Endothelial cell of umbilical vein (primary cell): ENCODE results near the gene ZSCAN20. TPM values are rescaled to one million over a fixed set of nuclear protein-coding genes. Genes with fewer than 3 reads are reported as not detected.

ENCODE experiments used
- BruUV-seq: library from RNA; stranded (reverse); fragments of 400-500 nt; replicated peaks from 2 replicates; lab custom pipeline; 2021; lab: Mats Ljungman, UMichigan
- CTCF ChIA-PET: fragments of 300-600, 350-600 bp; sonication (Branson Sonifier 250); formaldehyde crosslinking; loops from one replicate; lab custom pipeline; 2021; ENCODE audit warnings: antibody characterized with exemption, inconsistent platforms; lab: Charles Lee
- POLR2A ChIA-PET: fragments of 300-600, 350-600 bp; sonication (Branson Sonifier 250); formaldehyde crosslinking; loops from one replicate; lab custom pipeline; 2021; ENCODE audit warnings: antibody characterized with exemption, inconsistent platforms; lab: Charles Lee
- DNase-seq: peaks from one replicate; pipeline ENCODE4 v3.0.0-alpha.2; 2011; ENCODE audit warnings: low read depth, low spot score
- FAIRE-seq: peaks from 2 replicates; lab custom pipeline; 2011; peaks lifted over from hg19 to GRCh38; lab: Jason Lieb, UNC
- H2AFZ ChIP-seq: 2 replicates; pipeline ENCODE4 v1.6.0; 2012; ENCODE audit warnings: low read depth, low read length, control low read depth, inconsistent platforms
- H3K27ac ChIP-seq: 2 replicates; pipeline ENCODE4 v1.5.1; 2011; ENCODE audit warnings: low read depth, mild to moderate bottlenecking, control low read depth, low read length, moderate library complexity; ENCODE audit not compliant: insufficient read depth
- H3K27me3 ChIP-seq, 2 experiments: 2 replicates each; pipeline versions ENCODE4 v1.6.0 to v1.6.1; 2011; ENCODE audit warnings: low read length in 2 of 2, mixed read lengths in 1 of 2; ENCODE audit not compliant: control insufficient read depth in 2 of 2, insufficient read depth in 2 of 2
- H3K36me3 ChIP-seq, 2 experiments: 2 replicates in 1 of 2; 3 replicates in 1 of 2; pipeline ENCODE4 v1.5.1; 2011; ENCODE audit warnings: low read length in 2 of 2, mild to moderate bottlenecking in 1 of 2, moderate library complexity in 1 of 2; ENCODE audit not compliant: control insufficient read depth in 2 of 2, insufficient read depth in 2 of 2; ENCODE audit errors: extremely low read depth in 1 of 2
- H3K4me1 ChIP-seq: 3 replicates; pipeline ENCODE4 v1.5.1; 2011; ENCODE audit warnings: mild to moderate bottlenecking, low read length; ENCODE audit not compliant: control insufficient read depth, insufficient read depth; ENCODE audit errors: extremely low read depth
- H3K4me2 ChIP-seq: 2 replicates; pipeline ENCODE4 v1.6.1; 2011; ENCODE audit warnings: low read length, control low read depth, mixed read lengths; ENCODE audit not compliant: insufficient read depth
- H3K4me3 ChIP-seq, 3 experiments: fragments of 200-600 bp in 1 of 3; sonication (generic), shearing (Covaris generic) in 1 of 3; replicated peaks in 1 of 3; 2 replicates each; pipeline ENCODE4 v1.5.1; 2011 to 2016; ENCODE audit warnings: control low read depth in 3 of 3, low read length in 3 of 3, mild to moderate bottlenecking in 2 of 3, inconsistent platforms in 1 of 3, low read depth in 1 of 3, moderate library complexity in 1 of 3; ENCODE audit not compliant: insufficient read depth in 1 of 3
- H3K79me2 ChIP-seq: 2 replicates; pipeline ENCODE4 v1.6.0; 2012; ENCODE audit warnings: low read length, inconsistent platforms; ENCODE audit not compliant: control insufficient read depth, insufficient read depth
- H3K9ac ChIP-seq: replicated peaks from 2 replicates; pipeline ENCODE3; 2011; ENCODE audit warnings: low read length, control low read depth; ENCODE audit not compliant: insufficient read depth; ENCODE audit errors: extremely low read depth
- H3K9me1 ChIP-seq: replicated peaks from 3 replicates; pipeline ENCODE4 v1.6.0; 2011; ENCODE audit warnings: mild to moderate bottlenecking, low read length; ENCODE audit not compliant: control insufficient read depth, insufficient read depth; ENCODE audit errors: extremely low read depth
- H3K9me3 ChIP-seq: replicated peaks from 2 replicates; pipeline ENCODE4 v1.5.1; 2012; ENCODE audit warnings: low read length, inconsistent platforms; ENCODE audit not compliant: control insufficient read depth, insufficient read depth
- H4K20me1 ChIP-seq: replicated peaks from 2 replicates; pipeline ENCODE3; 2011; ENCODE audit warnings: mild to moderate bottlenecking, low read length; ENCODE audit not compliant: control insufficient read depth, insufficient read depth; ENCODE audit errors: extremely low read depth
- EZH2 ChIP-seq: IDR thresholded peaks from 2 replicates; pipeline ENCODE4 v1.6.1; 2012; ENCODE audit warnings: borderline replicate concordance, low read depth, mild to moderate bottlenecking, moderate library complexity, low read length, inconsistent platforms; ENCODE audit not compliant: severe bottlenecking
- JUN ChIP-seq: IDR thresholded peaks from 2 replicates; pipeline ENCODE4 v1.6.1; 2011; ENCODE audit warnings: borderline replicate concordance, low read depth; ENCODE audit not compliant: insufficient read length, insufficient read depth
- dilution Hi-C: fragments of 300-500 bp; cut with MboI; formaldehyde crosslinking; loops from one replicate; pipeline ENCODE4 v1.15.0; 2019; ENCODE audit warnings: low sequenced_read_pairs; ENCODE audit not compliant: extremely low pct_ligation_motif_present
- intact Hi-C: fragments of 100-400 bp; cut with micrococcal nuclease; formaldehyde crosslinking; loops from one replicate; pipeline ENCODE4 v1.10.0; 2022
- polyA plus RNA-seq, 4 experiments: library from polyadenylated mRNA; depleted of rRNA in 3 of 4; stranded (reverse) in 3 of 4; unstranded in 1 of 4; fragments of >200 nt; gene quantifications; 2 replicates each; pipeline versions ENCODE4 v1.2.1 to v1.2.3, GENCODE V29; 2011 to 2012; ENCODE audit warnings: missing spikeins in 1 of 4
- total RNA-seq: library from RNA; stranded (reverse); gene quantifications from 2 replicates; pipeline ENCODE4 v1.2.3, GENCODE V29; 2021

The ZSCAN20 gene
- total and polyA plus RNA-seq, 2 donors (not counting 3 experiments of a cell fraction or from before 2014, with no cell fraction given), result 1.2 to 5.8 TPM

- Histone ChIP-seq H3K9me1 (no peaks in the 10 kb centered on the region), H2AFZ (no peak overlapping the region), H3K9ac (no peak overlapping the region), H4K20me1 (no peaks in the 10 kb centered on the region), H3K4me2 (peak overlapping the region; percentile 14), H3K4me3 (no peak overlapping the region), H3K36me3 (no peaks in the 10 kb centered on the region), H3K79me2 (no peaks in the 10 kb centered on the region), H3K9me3 (no peaks in the 10 kb centered on the region), H3K4me1 (peaks cover 17% of the 10 kb centered on the region), H3K27ac (no peak overlapping the region), H3K27me3 (no peaks in the 10 kb centered on the region)
- TF ChIP-seq JUN, result no peak
- intact Hi-C loops (loop anchor here (1.0 kb wide), 1 partner anchor 9 kb away; no protein-coding TSS in a partner anchor), dilution Hi-C loops (no loop called here)
- ChIA-PET CTCF (interaction anchor here (1.0 to 6.8 kb wide), 4 partner anchors 10 to 148 kb away, joined by 3 to 26 read pairs (median 6); no protein-coding TSS in a partner anchor), POLR2A (no interaction called here)
- DNase-seq (no peak), FAIRE-seq (peak; percentile 49)
- BruUV-seq, result no TSS peak
Observed at GRCh38 chr1:33443705-33444180, 28.7 kb upstream of the ZSCAN20 start.

- intact Hi-C loops, result no loop called here
- TF ChIP-seq EZH2, result no peak
- Histone ChIP-seq H3K4me3 (no peak overlapping the region), H3K27me3 (no peaks in the 10 kb centered on the region), H3K9ac (no peak overlapping the region), H3K4me1 (peaks cover 17% of the 10 kb centered on the region), H3K36me3 (no peaks in the 10 kb centered on the region), H3K9me3 (no peaks in the 10 kb centered on the region), H4K20me1 (no peaks in the 10 kb centered on the region), H3K4me2 (no peak overlapping the region), H2AFZ (no peak overlapping the region), H3K9me1 (no peaks in the 10 kb centered on the region), H3K79me2 (no peaks in the 10 kb centered on the region), H3K27ac (no peak overlapping the region)
- POLR2A ChIA-PET, result no interaction called here
- FAIRE-seq (no peak), DNase-seq (no peak)
- dilution Hi-C loops, result no loop called here
- CTCF ChIA-PET, result interaction anchor here (0.6 to 6.8 kb wide), 2 partner anchors 11 to 57 kb away, joined by 3 to 26 read pairs; no protein-coding TSS in a partner anchor
- no TSS peak for BruUV-seq
Observed at GRCh38 chr1:33445108-33445507, 27.3 kb upstream of the ZSCAN20 start.
